Left colon (tissue), 2 donors: ENCODE data around the gene ARRB2. TPM values are rescaled to one million over a fixed set of nuclear protein-coding genes. Genes with fewer than 3 reads are reported as not detected.

ENCODE experiments used
- ATAC-seq: fragments of 200-7000 bp; cut with Tn5 transposase; one replicate; pipeline ENCODE4 v1.9.1; 2020; ENCODE audit warnings: mild to moderate bottlenecking, moderate library complexity
- DNase-seq, 2 donors: peaks; one replicate each; pipeline ENCODE4 v3.0.0-alpha.2; 2020
- intact Hi-C, 2 donors: fragments of 100-400 bp; cut with DNase I in 1 of 2; cut with micrococcal nuclease in 1 of 2; formaldehyde crosslinking; loops; one replicate each; pipeline versions ENCODE4 v1.11.2 to v1.14.0; 2022; cut with DNase I, micrococcal nuclease
- total RNA-seq, 2 donors: library from RNA; stranded (reverse); fragmentation: NEBNext Ultra II Directional; extraction: Animal tissue kit (Norgen Biotek cat#: 25700); gene quantifications; one replicate each; pipeline ENCODE4 v1.2.1, GENCODE V29; 2021
- donor health status: DM: no; HTN: no; CAD: no.
- donor health status: DM: yes; HTN: yes; CAD: no.

The ARRB2 gene
- total RNA-seq, 2 donors from 2014 or later, result 27.2 to 45.1 TPM

DNA sequence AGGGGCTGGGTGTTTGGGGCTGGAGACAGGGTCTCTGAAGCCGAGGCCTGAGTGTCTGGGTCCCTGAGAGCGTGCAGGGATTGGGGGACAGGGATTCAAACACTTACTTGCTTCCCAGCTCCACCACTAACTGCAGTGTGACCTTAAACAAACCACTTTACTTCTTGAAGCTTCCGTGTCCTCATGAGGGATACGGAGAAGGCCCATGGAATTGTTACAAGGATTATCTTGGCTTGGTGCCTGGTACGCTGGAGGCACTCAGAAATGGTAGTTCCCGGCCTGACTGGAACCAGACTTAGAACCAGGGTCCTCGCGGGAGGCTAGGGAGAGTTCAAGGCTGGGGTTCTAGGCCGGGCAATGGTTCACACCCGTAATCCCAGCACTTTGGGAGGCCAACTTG, 32.2 kb downstream of the ARRB2 start:
- DNase-seq, result no peak
- intact Hi-C loops, result no loop called here

GRCh38 chr17:4743216-4743615, 32.8 kb downstream of the ARRB2 start:
- intact Hi-C loops, result no loop called here
- DNase-seq (no peak), ATAC-seq (no peak)

More for the DNA sequence above, 32.2 kb downstream of the ARRB2 start:
- peak; percentile 10 for ATAC-seq

DNA sequence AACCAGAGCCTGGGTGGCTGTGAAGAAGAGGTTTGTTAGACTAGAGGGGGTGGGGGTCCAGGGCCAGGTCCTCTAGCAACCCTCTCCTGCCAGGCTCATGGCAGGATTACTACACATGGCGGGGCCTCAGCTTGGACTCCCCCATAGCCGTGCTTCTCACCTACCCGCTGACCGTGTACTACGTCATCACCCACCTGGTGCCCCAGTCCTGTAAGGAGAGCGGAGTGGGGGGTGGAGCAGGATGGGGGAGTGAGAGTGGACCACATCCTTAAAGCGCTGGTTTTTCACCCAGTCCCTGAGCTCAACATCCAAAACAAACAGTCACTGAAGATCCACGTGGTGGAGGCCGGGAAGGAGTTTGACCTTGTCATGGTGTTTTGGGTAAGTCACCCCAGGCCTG, 33.5 kb downstream of the ARRB2 start:
- ATAC-seq, result no peak
- no peak for DNase-seq
- intact Hi-C loops, result no loop called here

GRCh38 chr17:4744999-4745969, 34.9 kb downstream of the ARRB2 start:
- no peak for DNase-seq
- no peak for ATAC-seq

GRCh38 chr17:4747847-4748246, 37.4 kb downstream of the ARRB2 start:
- DNase-seq (no peak), ATAC-seq (no peak)
- intact Hi-C loops, result no loop called here

More at GRCh38 chr17:4744999-4745969, 34.9 kb downstream of the ARRB2 start:
- intact Hi-C loops, result no loop called here

- DNase-seq (no peak), ATAC-seq (no peak)
- intact Hi-C loops, result no loop called here
These were observed 38.3 kb downstream of the ARRB2 start for GRCh38 chr17:4748686-4749085.

GRCh38 chr17:4750606-4751005, 40.2 kb downstream of the ARRB2 start:
- ATAC-seq (no peak), DNase-seq (no peak)
- intact Hi-C loops, result no loop called here

DNA sequence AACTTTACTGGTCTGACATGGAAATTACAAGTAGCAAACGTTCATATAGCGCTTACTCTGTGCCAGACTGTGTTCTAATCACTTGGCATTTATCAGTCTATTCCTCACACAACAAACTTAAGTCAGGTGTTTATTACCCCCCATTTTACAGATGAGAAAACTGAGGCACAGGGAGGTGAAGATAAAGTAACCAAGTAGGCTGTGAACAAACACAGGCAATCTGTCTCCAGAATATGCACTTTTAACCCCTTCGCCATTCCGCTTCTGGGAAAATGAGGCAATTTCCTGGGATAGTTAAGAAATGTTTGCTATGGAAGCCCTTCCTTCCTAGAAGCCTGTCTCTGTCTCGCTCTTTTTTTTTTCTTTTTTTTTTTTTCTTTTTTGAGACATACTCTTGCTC, 41.5 kb downstream of the ARRB2 start:
- no peak for ATAC-seq
- no peak for DNase-seq
- intact Hi-C loops, result no loop called here

DNA sequence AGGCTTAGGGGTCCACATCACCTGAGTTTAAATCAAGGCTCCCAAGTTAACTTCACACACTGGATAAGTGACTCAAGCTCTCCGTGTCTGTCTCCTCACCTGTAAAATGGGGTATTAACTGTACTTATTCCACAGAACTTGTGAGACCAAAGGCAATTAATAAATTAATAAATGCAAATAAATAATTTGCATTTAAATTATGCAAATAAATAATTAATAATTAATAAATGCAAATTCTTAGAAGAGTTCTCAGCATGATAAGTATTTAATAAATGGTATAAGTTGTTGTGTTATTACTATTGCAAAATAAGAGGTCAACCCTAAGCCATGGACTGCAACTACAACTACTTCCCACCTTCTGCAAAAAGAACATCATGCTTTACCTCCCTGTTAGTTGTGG, 43.0 kb downstream of the ARRB2 start:
- DNase-seq, result no peak
- ATAC-seq, result no peak
- intact Hi-C loops, result no loop called here

DNA sequence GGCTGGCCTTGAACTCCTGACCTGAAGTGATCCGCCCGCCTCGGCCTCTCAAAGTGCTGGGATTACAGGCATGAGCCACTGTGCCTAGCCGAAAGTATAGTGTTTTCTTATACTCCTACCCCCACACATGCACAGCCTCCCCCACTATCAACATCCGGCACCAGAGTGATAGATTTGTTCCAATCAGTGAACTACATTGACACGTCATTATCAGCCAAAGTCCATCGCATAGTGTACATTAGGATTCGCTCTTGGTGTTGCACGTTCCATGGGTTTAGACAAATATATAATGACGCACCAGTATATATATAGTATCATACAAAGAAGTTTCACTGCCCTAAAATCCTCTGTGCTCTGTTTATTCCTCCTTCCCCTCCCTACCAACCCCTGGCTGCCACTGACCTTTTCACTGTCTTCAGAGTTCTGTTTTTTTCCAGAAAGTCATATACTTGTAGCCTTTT, 49.4 kb downstream of the ARRB2 start:
- intact Hi-C loops, result no loop called here
- DNase-seq, result no peak

GRCh38 chr17:4764595-4764994, 54.2 kb downstream of the ARRB2 start:
- DNase-seq, result no peak
- intact Hi-C loops, result no loop called here
- ATAC-seq, result no peak

More for the DNA sequence above, 49.4 kb downstream of the ARRB2 start:
- peak; percentile 82 for ATAC-seq

DNA sequence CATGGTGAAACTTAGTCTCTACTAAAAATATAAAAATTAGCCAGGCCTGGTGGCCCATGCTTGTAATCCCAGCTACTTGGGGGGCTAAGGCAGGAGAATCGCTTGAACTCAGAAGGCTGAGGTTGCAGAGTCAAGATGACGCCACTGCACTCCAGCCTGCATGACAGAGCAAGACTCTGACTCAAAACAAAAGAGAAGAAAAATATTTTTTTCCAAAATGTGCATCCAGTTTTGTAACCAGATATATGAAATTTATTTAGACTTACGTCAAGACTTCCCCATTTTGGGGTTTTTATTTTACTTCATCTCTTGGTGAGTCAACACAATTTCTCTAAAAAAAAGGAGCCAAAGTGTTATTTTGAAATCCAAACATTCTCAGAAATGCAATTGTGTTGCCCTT, 55.8 kb downstream of the ARRB2 start:
- no peak for DNase-seq
- intact Hi-C loops, result no loop called here
- ATAC-seq, result no peak

- intact Hi-C loops, result no loop called here
- DNase-seq (no peak), ATAC-seq (no peak)
These were observed 56.3 kb downstream of the ARRB2 start for GRCh38 chr17:4766723-4767122.

DNA sequence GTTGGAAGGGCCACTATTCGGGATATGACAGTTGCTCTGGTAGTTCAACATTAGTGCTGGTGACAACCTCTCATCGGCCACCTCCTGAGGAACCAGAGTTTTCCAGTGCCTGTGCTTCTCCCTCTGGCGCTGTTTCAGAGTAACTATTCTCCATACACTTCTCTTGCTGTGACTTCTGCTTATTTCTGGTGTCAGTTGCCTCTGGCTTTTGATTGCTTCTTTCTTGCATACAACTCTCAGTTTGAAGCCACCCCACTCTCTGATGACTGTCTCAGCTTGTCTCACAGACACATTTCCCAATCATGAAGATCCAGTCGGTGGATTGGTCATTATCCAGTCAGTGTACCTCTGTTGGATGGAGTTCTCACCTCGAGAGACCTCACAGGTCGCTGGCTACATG, 57.9 kb downstream of the ARRB2 start:
- ATAC-seq (no peak), DNase-seq (no peak)
- intact Hi-C loops, result no loop called here

DNA sequence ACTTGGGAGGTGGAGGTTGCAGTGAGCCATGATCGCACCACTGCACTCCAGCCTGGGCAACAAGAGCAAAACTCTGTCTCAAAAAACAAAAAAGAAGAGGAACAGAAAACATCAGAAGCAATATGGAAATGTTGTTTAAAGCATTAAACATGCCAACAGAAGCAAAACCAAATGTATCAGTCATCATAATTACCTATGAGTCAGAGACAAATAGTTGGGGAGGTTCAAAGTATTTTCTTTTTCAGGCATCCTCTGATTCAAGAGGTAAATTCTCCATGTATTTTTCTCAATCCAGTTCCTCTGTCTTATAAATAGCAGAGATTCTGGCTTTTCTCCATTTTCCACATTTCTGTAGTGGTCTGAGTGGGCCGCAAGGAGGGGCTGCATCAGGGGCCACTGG, 59.2 kb downstream of the ARRB2 start:
- ATAC-seq (no peak), DNase-seq (no peak)
- intact Hi-C loops, result no loop called here

Other genes starting within 250 kb of the ARRB2 start
- 10 to 100 TPM; 12.4 to 13.5 TPM for gene SPNS2, start 211.8 kb upstream of the ARRB2 start, total RNA-seq
- gene MYBBP1A, start 155.2 kb upstream of the ARRB2 start, total RNA-seq, result 10 to 100 TPM; 28.1 to 41.6 TPM
- gene GGT6, start 150.1 kb upstream of the ARRB2 start, total RNA-seq, result 100 to 1,000 TPM; 185 to 232 TPM
- gene SMTNL2, start 126.1 kb upstream of the ARRB2 start, total RNA-seq, result under 1 TPM in 1 of 2 donors, not detected in 1; 0.25 TPM
- gene ALOX15, start 69.0 kb upstream of the ARRB2 start, total RNA-seq, result under 1 TPM; 0.12 to 0.36 TPM
- gene PELP1, start 6.5 kb upstream of the ARRB2 start, total RNA-seq, result 10 to 100 TPM; 25.8 to 35.5 TPM
- 10 to 100 TPM; 21.8 to 26.7 TPM for gene MED11, start 20.8 kb downstream of the ARRB2 start, total RNA-seq
- 1 to 10 TPM; 1.1 to 1.9 TPM for gene ZMYND15, start 29.2 kb downstream of the ARRB2 start, total RNA-seq
- gene CXCL16, start 29.3 kb downstream of the ARRB2 start, total RNA-seq, result 10 to 100 TPM; 36.2 to 52.3 TPM
- 10 to 100 TPM; 17.3 to 26.9 TPM for gene TM4SF5, start 61.3 kb downstream of the ARRB2 start, total RNA-seq
- gene VMO1, start 75.7 kb downstream of the ARRB2 start, total RNA-seq, result under 1 TPM; 0.73 to 0.79 TPM
- under 1 TPM; 0.49 to 0.61 TPM for gene GLTPD2, start 78.3 kb downstream of the ARRB2 start, total RNA-seq
- gene PSMB6, start 85.5 kb downstream of the ARRB2 start, total RNA-seq, result 10 to 100 TPM; 79.4 to 99.6 TPM
- gene PLD2, start 96.5 kb downstream of the ARRB2 start, total RNA-seq, result 10 to 100 TPM; 26.1 to 27.5 TPM
- gene MINK1, start 122.7 kb downstream of the ARRB2 start, total RNA-seq, result 100 to 1,000 TPM; 193 to 205 TPM
- gene C17orf107, start 188.9 kb downstream of the ARRB2 start, total RNA-seq, result 1 to 10 TPM; 1.3 to 1.8 TPM
- gene CHRNE, start 192.5 kb downstream of the ARRB2 start, total RNA-seq, result under 1 TPM; 0.43 to 0.81 TPM
- not detected for gene GP1BA, start 221.6 kb downstream of the ARRB2 start, total RNA-seq
- 10 to 100 TPM; 77.5 to 90.0 TPM for gene SLC25A11, start 229.4 kb downstream of the ARRB2 start, total RNA-seq
- gene RNF167, start 229.6 kb downstream of the ARRB2 start, total RNA-seq, result 100 to 1,000 TPM in 1 of 2 donors, 10 to 100 TPM in 1; 96.5 to 105 TPM
- gene PFN1, start 237.9 kb downstream of the ARRB2 start, total RNA-seq, result 100 to 1,000 TPM; 720 to 812 TPM
- gene ENO3, start 240.5 kb downstream of the ARRB2 start, total RNA-seq, result 1 to 10 TPM; 7.3 to 8.9 TPM